ENCODE data around the gene CCDC90B.
"Not testable (repeated sequence)": the region's sequence is repeated elsewhere in the genome, so short reads cannot be mapped to it uniquely, and the experiment has no call there.

CCDC90B gene

GRCh38 chr11:83310718-83311117, 24.6 kb upstream of the CCDC90B start:
- no peak for TF ChIP-seq MYC (IDR thresholded peaks at IDR 0.05; ENCODE audit: low read depth, low read length)
- TF ChIP-seq POLR2A (IDR thresholded peaks at IDR 0.05; ENCODE audit: extremely low read depth, insufficient read length), result no peak
- TF ChIP-seq CTCF (IDR thresholded peaks at IDR 0.05; ENCODE audit: low read depth, low read length), result no peak
- no peak overlapping the region for H3K4me3 ChIP-seq (ENCODE audit: low read depth, low read length)
- DNase-seq (ENCODE audit: low read depth), result no peak

GRCh38 chr11:83308536-83308935, 22.4 kb upstream of the CCDC90B start:
- H3K4me3 ChIP-seq (ENCODE audit: low read depth, low read length); DNase-seq (ENCODE audit: low read depth): not testable (repeated sequence)

DNA sequence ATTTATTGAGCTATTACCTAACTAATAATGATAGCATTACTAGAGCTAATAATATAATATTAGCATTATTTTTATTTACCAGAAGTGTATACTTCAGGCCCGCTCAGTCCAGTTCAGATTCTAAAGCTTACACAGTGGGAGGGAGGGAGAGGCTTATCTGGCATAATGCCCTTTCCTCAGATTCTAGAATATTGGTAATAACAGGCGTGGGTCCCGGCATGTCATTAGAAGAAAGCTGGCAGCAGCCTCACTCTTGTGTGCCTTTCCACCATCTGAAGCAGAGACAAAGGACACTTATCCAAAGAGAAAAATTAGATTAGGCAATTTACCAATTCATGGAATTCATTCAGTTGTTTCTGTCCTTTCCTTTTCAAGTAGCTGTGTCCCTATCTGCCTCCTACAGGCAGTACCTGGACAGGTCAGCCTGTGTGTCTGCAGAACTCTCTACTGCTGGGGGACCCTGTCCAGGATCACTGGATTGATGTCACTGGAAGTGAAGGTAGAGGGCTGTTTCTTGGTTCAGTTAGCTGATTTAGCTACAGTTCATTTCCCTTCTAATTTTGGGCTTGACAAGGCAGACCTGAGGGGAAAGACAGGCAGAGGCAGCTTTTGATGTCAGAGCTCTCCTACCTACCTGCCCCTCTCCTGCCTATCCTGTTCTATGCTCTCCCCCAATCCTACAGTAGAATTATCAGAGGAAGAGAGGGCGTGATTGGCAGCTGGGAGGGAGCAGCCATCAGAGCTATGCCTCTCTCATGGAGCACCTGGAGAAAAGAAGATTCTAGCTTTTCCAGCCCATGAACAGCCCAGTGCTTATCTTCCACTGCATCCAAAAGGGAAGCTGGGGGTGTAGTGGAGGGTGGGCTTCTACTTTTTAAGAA, 20.3 kb upstream of the CCDC90B start:
- TF ChIP-seq CTCF (IDR thresholded peaks at IDR 0.05; ENCODE audit: low read depth, low read length) (no peak), POLR2A (IDR thresholded peaks at IDR 0.05; ENCODE audit: extremely low read depth, insufficient read length) (no peak), MYC (IDR thresholded peaks at IDR 0.05; ENCODE audit: low read depth, low read length) (no peak)
- TF ChIP-seq, protein P1, sequence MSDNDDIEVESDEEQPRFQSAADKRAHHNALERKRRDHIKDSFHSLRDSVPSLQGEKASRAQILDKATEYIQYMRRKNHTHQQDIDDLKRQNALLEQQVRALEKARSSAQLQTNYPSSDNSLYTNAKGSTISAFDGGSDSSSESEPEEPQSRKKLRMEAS (IDR thresholded peaks at IDR 0.05; ENCODE audit: low read depth, low read length), result no peak
- H3K4me3 ChIP-seq (ENCODE audit: low read depth, low read length), result no peak overlapping the region
- no peak for DNase-seq (ENCODE audit: low read depth)

DNA sequence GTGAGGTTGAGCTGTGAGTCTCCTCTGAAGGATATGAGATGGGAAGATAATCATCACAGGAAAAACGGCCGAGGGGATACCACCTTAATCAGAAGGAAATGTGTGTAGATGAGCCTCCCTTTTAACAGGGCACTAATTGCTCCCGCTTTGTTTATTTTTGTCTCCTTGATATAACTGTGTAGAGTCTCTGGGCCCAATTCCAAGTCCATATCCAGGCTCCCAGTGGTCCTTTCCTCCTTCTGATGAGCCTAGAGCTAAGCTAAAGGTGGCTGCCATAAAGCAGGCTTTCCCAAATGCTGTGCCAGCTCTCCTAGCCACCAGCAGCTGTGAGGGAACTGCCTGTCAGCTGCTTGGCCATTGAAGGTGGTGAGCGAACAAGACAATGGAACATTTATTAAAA, 17.1 kb upstream of the CCDC90B start:
- H3K4me3 ChIP-seq (ENCODE audit: low read depth, low read length), result no peak overlapping the region
- TF ChIP-seq POLR2A (IDR thresholded peaks at IDR 0.05; ENCODE audit: extremely low read depth, insufficient read length) (no peak), MYC (IDR thresholded peaks at IDR 0.05; ENCODE audit: low read depth, low read length) (no peak), CTCF (IDR thresholded peaks at IDR 0.05; ENCODE audit: low read depth, low read length) (no peak)
- TF ChIP-seq, protein P1 (IDR thresholded peaks at IDR 0.05; ENCODE audit: low read depth, low read length), result no peak
- DNase-seq (ENCODE audit: low read depth), result no peak

DNA sequence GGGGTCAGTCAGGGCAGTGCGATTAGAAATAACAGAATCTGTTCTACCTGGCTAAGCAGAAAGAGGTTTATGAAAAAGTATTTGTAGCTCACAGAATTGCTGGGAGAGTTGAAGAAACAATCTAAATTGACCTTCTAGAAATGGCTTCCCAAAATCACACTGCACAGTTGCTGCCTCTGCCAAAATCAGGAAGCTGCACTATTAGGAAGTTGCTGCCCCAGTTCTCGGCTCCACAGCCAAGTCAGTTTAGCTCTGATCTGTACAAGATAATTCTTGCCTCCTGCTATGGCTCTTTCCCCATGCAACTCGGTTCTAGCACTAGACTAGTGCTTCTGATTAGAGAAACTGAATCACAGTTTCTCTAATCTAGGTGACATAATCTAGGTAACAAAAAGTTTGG, 16.0 kb upstream of the CCDC90B start:
- no peak for TF ChIP-seq CTCF (IDR thresholded peaks at IDR 0.05; ENCODE audit: low read depth, low read length)
- TF ChIP-seq POLR2A (IDR thresholded peaks at IDR 0.05; ENCODE audit: extremely low read depth, insufficient read length), result no peak
- TF ChIP-seq, protein P1 (IDR thresholded peaks at IDR 0.05; ENCODE audit: low read depth, low read length), result no peak
- TF ChIP-seq MYC (IDR thresholded peaks at IDR 0.05; ENCODE audit: low read depth, low read length), result no peak
- peak; percentile 16 for DNase-seq (ENCODE audit: low read depth)

GRCh38 chr11:83299681-83300080, 13.5 kb upstream of the CCDC90B start:
- TF ChIP-seq CTCF (IDR thresholded peaks at IDR 0.05; ENCODE audit: low read depth, low read length) (no peak), POLR2A (IDR thresholded peaks at IDR 0.05; ENCODE audit: extremely low read depth, insufficient read length) (no peak), MYC (IDR thresholded peaks at IDR 0.05; ENCODE audit: low read depth, low read length) (no peak)
- TF ChIP-seq, protein P1 (IDR thresholded peaks at IDR 0.05; ENCODE audit: low read depth, low read length), result no peak
- peak; percentile 60 for DNase-seq (ENCODE audit: low read depth)
- H3K4me3 ChIP-seq (ENCODE audit: low read depth, low read length), result no peak overlapping the region

More for the DNA sequence above, 16.0 kb upstream of the CCDC90B start:
- H3K4me3 ChIP-seq (ENCODE audit: low read depth, low read length), result no peak overlapping the region

Data from NB4 (cell line).